Stromal cell of bone marrow (primary cell): ENCODE measurements around the gene WBP1.
"Not testable (repeated sequence)": the region's sequence is repeated elsewhere in the genome, so short reads cannot be mapped to it uniquely, and the experiment has no call there.

ENCODE experiments used
- DNase-seq: peaks from one replicate; pipeline ENCODE4 v3.0.0-alpha.2; 2012; ENCODE audit warnings: low read depth

Gene WBP1

GRCh38 chr2:74458132-74458937 is at the start of gene WBP1:
TSS of gene WBP1 (plus strand) at chr2:74458438. CDS start at chr2:74458603, 165 bp downstream.
- DNase-seq, result peak; percentile 100

GRCh38 chr2:74413001-74413698 is 45.1 kb upstream of the WBP1 start:
- DNase-seq, result no peak

- DNase-seq, result no peak
These were observed 43.8 kb upstream of the WBP1 start for GRCh38 chr2:74414441-74414840.

DNA sequence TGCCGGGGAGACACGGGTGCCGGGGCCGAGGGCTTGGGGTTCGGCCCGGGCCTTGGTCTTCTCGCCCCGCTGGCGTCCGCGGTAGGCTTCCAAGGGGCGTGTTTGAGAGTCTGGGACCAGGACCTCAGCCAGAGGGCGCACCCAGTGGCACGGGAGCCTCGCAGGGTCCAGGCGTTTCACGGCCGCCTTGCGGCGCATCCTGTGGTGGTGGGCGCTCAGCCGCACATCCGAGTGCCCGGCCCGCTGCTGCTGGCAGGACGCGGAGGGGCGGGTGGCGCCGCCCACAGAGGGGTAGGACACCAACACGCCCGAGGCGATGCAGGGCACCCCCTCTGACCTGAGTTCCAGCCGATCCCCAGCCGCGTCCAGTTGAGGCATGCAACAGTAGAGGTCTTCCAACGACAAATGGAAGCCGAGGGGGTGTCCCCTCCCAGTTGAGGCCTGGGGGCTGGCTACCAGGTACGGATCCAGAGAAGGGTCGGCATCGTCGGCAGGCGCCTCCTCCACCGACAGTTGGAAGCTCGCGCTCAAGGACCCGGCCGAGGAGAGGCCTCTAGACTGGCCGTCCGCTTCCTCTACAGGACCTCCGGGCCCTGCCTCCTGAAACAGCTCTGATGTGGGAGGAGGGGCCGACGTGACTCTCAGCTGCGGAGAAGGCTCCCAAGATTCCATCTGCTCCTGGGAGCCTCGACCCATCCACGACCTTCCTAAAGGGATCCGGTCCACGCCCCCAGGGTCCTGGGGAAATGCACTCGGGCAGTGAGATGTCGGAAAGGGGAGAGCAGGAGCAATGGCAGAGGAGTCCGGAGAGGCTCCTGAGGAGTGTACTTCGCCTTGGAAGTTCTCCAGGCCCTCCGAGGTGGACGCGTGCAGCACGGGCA is 43.1 kb upstream of the WBP1 start:
- DNase-seq, result no peak

DNA sequence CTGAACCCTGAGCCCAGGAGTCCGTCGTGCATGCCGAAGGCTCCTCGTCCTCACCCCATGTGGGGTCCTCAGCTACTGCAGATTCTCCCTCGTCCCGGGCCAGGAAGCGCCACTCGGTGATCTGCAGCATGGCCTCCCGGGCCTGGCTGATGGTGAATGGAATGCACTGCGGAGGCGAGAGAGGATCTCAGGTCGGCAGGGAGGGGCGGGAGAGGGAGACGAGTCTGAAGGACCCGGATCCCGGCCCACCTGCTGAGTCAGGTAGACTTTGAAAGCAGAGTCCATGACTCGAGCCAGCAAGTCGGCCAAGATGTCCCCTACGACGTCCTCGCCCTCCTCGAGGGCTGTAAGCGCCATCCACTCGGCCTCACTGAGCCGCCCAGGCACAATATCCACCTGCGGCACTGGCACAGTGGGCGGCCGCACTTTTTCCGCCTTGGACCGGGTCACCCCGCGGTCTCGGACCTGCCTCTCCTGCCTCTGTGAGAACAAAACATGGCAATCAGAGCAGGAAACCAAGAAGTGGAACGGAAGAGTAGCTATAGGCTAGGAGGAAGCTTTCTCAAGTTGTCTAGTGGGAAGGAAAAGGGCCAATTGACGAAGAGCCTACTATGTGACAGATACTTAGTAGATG is 42.4 kb upstream of the WBP1 start:
- DNase-seq, result no peak

GRCh38 chr2:74416778-74417177 is 41.5 kb upstream of the WBP1 start:
- DNase-seq, result no peak

GRCh38 chr2:74417197-74417596 is 41.0 kb upstream of the WBP1 start:
- DNase-seq, result no peak

DNA sequence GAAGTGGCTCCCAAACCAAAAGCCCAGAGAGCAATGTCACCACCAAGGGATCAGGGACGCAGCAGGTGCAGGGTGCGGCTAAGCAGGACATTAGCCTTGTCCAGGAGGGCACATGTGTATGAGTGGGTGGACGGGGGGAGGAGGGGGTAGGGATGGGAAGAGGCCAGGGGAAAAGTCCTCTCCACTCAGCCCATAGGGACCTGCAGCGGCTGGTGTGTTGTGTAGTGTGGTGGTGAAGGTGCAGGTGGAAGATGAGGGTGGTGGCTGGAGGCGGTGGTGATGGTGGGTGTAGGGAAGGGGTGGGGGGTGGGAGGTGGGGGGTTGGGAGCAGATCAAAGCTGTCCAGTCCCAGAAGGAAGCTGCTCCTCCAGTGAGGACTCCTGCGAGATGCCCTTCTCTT is 40.5 kb upstream of the WBP1 start:
- DNase-seq, result no peak

- no peak for DNase-seq
These were observed 39.9 kb upstream of the WBP1 start for GRCh38 chr2:74418312-74418711.

DNA sequence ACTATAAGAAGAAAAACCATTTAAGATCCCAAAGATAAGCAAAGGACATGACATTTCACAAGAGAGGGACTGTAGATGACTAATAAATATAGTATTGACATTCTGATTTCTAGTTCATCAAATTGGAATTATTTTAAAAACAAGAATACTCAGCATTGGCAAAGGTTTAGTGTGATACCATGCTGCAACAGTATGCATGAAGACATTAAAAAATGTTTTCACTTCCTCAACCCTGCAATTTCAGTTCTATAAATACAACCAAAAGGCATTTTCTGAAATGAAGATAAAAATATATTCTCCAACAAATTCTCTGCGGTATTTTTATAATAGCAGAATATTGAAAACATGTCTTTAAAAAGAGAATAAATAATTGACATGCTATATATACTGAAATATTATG is 38.9 kb upstream of the WBP1 start:
- DNase-seq, result no peak

DNA sequence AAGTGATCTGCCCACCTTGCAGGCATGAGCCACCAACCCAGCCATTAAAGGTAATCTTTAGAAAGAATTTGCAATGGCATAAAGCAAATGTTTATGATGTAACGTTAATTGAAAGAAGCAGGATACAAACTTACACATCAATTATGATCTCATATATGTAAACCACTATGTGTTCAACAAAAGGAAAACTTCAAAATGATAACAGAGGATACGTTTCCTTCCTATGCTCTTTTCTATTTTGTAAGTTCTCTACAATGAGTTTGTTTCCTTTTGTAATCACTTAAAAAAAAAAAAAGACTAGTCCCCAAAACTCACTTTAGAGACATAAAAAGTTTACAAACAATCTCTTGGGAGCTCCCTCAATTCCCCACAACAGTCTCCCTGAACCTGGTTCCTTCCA is 38.2 kb upstream of the WBP1 start:
- no peak for DNase-seq

DNA sequence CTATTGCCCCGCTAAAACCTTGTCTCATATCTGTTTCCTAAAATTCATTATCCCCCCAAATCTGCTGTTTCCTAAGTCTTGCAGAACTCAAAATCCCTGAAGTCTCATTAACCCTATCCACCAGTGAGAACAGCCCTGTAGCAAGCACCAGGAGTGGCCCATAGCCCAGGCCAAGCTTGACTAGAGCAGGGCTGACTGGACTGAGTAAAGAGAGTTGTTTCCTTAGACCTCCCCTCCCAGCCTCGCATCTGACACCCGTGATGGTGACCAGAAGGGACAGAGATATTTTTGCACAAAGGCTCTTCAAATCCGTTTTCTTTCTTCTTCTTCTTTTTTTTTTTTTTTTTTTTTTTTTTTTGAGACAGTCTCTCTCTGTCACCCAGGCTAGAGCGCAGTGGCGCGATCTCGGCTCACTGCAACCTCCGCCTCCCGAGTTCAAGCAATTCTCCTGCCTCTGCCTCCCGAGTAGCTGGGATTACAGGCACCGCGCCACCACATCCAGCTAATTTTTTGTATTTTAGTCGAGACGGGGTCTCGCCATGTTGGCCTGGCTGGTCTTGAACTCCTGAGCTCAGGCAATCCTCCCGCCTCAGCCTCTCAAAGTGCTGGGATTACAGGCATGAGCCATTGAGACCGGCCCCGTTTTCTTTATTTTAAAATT is 37.7 kb upstream of the WBP1 start:
- not testable (repeated sequence) for DNase-seq

DNA sequence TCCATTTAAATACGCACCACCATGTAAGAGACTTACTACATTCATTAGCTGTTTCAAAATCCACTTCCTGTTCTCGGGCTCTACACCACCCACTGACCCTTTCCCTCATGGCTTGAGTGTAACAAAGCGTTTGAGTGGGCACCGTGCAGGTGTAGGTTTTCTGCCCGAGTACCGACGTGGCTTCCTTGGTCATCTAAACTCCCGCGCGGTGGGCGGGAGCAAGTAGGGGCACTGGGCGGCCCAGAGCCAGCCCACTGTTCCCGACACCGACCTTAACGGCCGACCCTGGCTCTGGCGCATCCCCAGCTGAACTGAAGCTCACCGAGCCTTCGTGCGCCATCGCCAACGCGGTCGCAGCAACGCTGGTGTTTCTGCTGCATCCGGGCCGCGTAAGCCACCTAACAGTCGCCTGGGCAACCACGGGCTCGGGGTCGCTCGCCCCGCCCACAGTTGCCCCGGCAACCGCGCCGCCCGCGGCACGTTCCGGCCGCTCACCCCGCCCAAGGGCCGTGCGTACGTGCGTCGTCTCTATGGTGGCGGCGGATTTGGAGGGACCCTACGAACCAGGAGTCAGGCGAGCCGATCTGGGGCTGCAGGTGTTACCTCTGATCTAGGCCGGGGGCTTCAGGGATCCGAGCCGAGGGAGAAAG is 36.9 kb upstream of the WBP1 start, which contains the start of the genes C2orf81 and WDR54:
Gene C2orf81 (minus strand): TSS at position 399 of the 650 bp plus-strand sequence. CDS start 59 bp downstream, at position 340.
Gene WDR54 (plus strand): TSS at position 510 of the 650 bp plus-strand sequence. CDS start 424 bp downstream, outside the sequence.
- peak; percentile 67 for DNase-seq

GRCh38 chr2:74423231-74424095 is 34.8 kb upstream of the WBP1 start:
- DNase-seq, result no peak

- no peak for DNase-seq
These were observed 33.9 kb upstream of the WBP1 start for GRCh38 chr2:74424139-74424992.

DNA sequence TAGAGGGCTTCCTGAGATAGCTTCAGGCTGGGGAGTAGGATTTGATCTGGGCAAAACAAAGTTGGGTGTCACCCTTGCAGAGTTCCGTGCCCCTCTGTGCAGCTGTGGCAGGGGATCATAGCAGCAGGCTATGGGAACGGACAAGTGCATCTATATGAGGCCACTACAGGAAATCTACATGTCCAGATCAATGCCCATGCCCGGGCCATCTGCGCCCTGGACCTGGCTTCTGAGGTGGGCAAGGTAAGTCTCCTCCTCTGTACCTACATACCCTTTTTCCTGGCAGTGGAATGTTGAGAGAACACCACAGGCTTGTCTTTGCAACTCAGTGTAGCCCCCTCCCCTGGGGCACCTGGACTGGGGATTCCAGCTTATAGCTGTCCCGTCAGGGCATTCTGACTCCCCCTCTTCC is 33.2 kb upstream of the WBP1 start:
- no peak for DNase-seq

DNA sequence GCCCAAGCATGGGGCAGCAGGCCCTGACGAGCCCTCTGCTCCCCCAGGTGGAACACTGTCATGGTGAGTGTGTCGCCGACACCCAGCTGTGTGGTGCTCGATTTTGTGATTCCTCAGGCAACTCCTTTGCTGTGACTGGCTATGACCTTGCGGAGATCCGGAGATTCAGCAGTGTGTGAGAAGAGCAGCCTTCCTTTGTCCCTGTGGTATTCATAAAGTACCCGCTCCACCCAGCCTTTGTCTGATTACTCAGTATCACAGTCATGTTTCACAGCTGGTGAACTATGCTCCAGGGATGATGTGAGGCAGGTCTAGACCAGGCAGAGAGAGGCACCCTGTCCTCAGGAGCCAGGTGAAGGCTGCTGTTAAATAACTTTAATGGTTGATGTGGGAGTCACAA is 32.7 kb upstream of the WBP1 start:
- no peak for DNase-seq

GRCh38 chr2:74426181-74426758 is 32.0 kb upstream of the WBP1 start:
- DNase-seq, result no peak
